Small intestine (tissue), 7 donors: ENCODE data around the gene GIMAP4. TPM values are rescaled to one million over a fixed set of nuclear protein-coding genes. Genes with fewer than 3 reads are reported as not detected.
"Not testable (repeated sequence)": the region's sequence is repeated elsewhere in the genome, so short reads cannot be mapped to it uniquely, and the experiment has no call there.

Experiments
- DNase-seq, 2 donors: peaks; one replicate each; pipeline versions ENCODE4 v3.0.0 to v3.0.0-alpha.2; 2013
- FAIRE-seq: peaks from 2 replicates; lab custom pipeline; 2012; peaks lifted over from hg19 to GRCh38; lab: Jason Lieb, UNC
- H3K27ac ChIP-seq, 3 donors: one replicate each; pipeline ENCODE4 v1.5.1; 2013; ENCODE audit warnings: low read length in 2 of 3, mild to moderate bottlenecking in 2 of 3, control low read depth in 1 of 3, inconsistent platforms in 1 of 3, low read depth in 1 of 3, moderate library complexity in 1 of 3
- H3K27me3 ChIP-seq, 3 donors: one replicate each; pipeline ENCODE4 v1.6.1; 2013; ENCODE audit warnings: low read length in 3 of 3, inconsistent platforms in 1 of 3; ENCODE audit not compliant: control insufficient read depth in 3 of 3, insufficient read depth in 3 of 3
- H3K36me3 ChIP-seq, 3 donors: one replicate each; pipeline ENCODE4 v1.6.1; 2013; ENCODE audit warnings: low read length in 3 of 3, inconsistent platforms in 1 of 3, low read depth in 1 of 3, mild to moderate bottlenecking in 1 of 3, moderate library complexity in 1 of 3; ENCODE audit not compliant: control insufficient read depth in 3 of 3, insufficient read depth in 2 of 3
- H3K4me1 ChIP-seq, 3 donors: one replicate each; pipeline ENCODE4 v1.6.1; 2013; ENCODE audit warnings: low read length in 2 of 3, inconsistent platforms in 1 of 3, low read depth in 1 of 3, mild to moderate bottlenecking in 1 of 3, moderate library complexity in 1 of 3; ENCODE audit not compliant: control insufficient read depth in 3 of 3, insufficient read depth in 2 of 3
- H3K4me3 ChIP-seq, 3 donors: one replicate each; pipeline ENCODE4 v1.5.1; 2013; ENCODE audit warnings: low read length in 3 of 3, control low read depth in 1 of 3, inconsistent platforms in 1 of 3, low read depth in 1 of 3, mild to moderate bottlenecking in 1 of 3, moderate library complexity in 1 of 3
- H3K9me3 ChIP-seq, 2 donors: one replicate each; pipeline ENCODE4 v1.6.1; 2013; ENCODE audit warnings: low read depth in 1 of 2, low read length in 1 of 2; ENCODE audit not compliant: control insufficient read depth in 2 of 2, insufficient read depth in 1 of 2
- whole genome bisulfite sequencing, 3 donors: extraction: QIAGEN DNeasy Blood & Tissue Kit; methylation state at CpG; one replicate each; pipeline ENCODE4 v1.1.7; 2013; 5-methylcytosine and 5-hydroxymethylcytosine counted together
- polyA plus RNA-seq, 4 donors: library from polyadenylated mRNA; stranded (reverse) in 3 of 4; unstranded in 1 of 4; fragments of 200-250 nt in 3 of 4; fragments of 120-200 nt in 1 of 4; gene quantifications; one replicate each; pipeline versions ENCODE4 v1.2.1 to v1.2.3, GENCODE V29; 2013
- donor health status: healthy with polysubstance abuse.
- donor health status: control.
- donor health status: control.
- donor health status: Bipolar disorder and iron deficiency.
- donor health status: healthy.

GIMAP4 gene
- polyA plus RNA-seq, 4 donors: 4.2 to 37.8 (median 15.7) TPM

DNA sequence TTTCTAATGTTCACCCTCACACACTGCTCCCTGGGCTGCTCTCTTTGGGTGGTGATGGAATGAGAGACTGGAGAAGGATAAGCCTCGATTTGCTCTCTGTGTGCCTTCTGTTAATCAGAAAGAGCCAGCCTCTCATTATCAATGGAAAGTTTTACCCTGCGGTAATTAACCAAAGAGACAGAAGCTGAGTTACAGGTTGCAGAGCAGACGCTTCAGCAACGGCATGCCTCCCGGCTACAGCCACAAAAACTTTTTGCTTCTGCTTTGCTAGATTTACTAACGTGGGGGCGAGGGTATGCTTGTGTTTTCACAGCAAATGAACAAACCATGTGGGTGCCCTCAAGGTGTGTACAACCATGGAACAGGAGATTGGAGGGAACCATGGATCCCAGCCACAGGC is 18.0 kb downstream of the GIMAP4 start:
- H3K9me3 ChIP-seq: no peaks in the 10 kb centered on the region
- H3K4me3 ChIP-seq: no peak overlapping the region
- H3K27ac ChIP-seq: no peak overlapping the region
- H3K27me3 ChIP-seq: no peaks in the 10 kb centered on the region
- no peaks in the 10 kb centered on the region for H3K36me3 ChIP-seq
- FAIRE-seq: no peak
- DNase-seq: no peak
- 77 to 80% (median 78%) methylated on average over 7 of the region's 7 CpGs for WGBS, 3 donors
- H3K4me1 ChIP-seq: no peaks in the 10 kb centered on the region

DNA sequence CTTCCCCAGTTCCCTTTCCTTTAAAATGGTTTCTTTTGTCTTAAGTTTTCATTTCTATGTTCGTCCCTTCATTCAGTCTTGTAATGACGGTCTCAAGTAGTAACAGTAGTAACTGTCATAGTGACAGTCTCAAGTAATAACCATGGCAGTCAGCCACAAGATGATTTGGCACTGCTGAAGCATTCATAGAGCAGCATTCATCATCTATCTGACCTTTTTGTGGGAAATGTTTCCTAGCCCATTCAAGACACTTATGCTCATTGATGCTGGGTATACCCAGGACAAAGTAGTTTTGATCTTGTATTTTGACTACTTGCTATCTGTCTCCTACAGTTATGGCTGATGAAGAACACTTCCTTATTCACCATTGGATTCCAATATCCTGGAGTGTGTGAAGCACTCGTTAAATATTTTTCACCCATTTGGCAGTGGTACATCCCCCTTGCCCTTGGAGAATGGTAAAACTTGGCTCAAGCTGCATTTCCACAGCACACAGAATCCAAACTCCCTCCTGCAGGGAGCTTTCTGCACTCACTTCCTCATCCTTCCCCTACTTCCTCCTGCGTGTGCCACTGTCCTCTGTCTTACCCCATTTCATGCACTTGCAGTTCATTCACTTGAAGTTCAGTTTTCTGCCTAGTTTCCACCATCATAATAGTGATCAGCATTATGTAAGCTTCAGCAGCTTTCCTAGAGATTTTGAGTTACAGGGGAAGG is 19.0 kb downstream of the GIMAP4 start:
- Histone ChIP-seq H3K27ac (peak overlapping the region in 1 of 3 donors; percentile 73), H3K4me1 (no peaks in the 10 kb centered on the region), H3K36me3 (no peaks in the 10 kb centered on the region), H3K9me3 (no peaks in the 10 kb centered on the region), H3K4me3 (no peak overlapping the region), H3K27me3 (no peaks in the 10 kb centered on the region)
- DNase-seq: peak in 1 of 2 donors; percentile 11
- 46 to 61% (median 55%) methylated on average over 4 of the region's 4 CpGs for WGBS, 3 donors
- no peak for FAIRE-seq

DNA sequence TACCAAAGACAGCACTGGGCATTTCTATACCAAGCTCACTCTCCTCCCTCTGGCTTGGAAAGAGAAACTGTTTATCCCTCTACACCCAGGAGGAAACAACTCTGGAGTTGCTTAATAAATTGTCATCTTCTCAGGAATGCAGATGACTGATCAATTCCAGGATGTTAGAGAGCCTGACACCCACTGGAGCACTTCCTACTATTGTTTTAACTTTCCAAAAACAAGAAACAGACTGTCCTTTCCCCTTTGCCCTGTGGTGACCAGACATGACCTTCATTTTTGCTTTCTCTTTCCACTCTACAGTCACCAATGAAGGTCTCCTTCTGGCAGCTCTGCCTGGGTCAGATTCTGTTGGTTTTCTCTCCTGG is 19.6 kb downstream of the GIMAP4 start:
- Histone ChIP-seq H3K4me3 (no peak overlapping the region), H3K27ac (peak overlapping the region in 1 of 3 donors; percentile 73), H3K27me3 (no peaks in the 10 kb centered on the region), H3K9me3 (no peaks in the 10 kb centered on the region), H3K4me1 (no peaks in the 10 kb centered on the region), H3K36me3 (no peaks in the 10 kb centered on the region)
- no peak for FAIRE-seq
- peak in 1 of 2 donors; percentile 12 for DNase-seq

DNA sequence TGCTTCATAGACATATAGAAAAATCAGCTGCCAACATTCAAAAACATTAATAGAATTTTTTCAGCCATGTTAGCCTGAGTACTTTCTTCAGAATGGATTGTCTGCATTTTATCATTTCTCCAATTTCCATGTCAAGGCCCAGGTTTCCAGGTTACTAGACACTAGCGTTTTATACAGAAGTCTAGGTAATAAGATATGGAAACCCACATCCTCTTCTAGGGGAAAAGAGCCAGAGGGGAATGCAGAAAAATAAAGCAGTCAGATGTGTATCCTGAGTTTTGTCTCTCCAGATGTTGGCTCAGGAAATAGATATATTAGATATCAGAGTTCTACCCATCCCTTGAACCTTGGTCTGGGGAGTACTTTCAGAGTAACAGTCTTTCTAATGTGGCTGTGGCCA is 20.4 kb downstream of the GIMAP4 start:
- H3K4me1 ChIP-seq: no peaks in the 10 kb centered on the region
- H3K36me3 ChIP-seq: no peaks in the 10 kb centered on the region
- WGBS, 3 donors: 64 to 90% (median 81%) methylated on average over 1 of the region's 1 CpG
- H3K27me3 ChIP-seq: no peaks in the 10 kb centered on the region
- H3K27ac ChIP-seq: peak overlapping the region in 1 of 3 donors; percentile 73
- no peak overlapping the region for H3K4me3 ChIP-seq
- no peaks in the 10 kb centered on the region for H3K9me3 ChIP-seq
- DNase-seq (no peak), FAIRE-seq (no peak)

DNA sequence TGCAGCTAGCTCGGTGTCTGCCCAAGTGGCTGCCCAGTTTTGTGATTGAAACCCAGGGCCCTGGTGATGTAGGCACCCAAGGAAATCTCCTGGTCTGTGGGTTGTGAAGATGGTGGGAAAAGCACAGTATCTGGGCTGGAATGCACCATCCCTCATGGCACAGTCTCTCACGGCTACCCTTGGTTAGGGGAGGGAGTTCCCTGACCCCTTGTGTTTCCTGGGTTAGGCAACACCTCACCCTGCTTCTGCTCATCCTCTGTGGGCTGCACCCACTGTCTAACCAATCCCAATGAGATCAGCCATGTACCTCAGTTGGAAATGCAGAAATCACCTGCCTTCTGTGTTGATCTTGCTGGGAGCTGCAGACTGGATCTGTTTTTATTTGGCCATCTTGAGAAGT is 27.6 kb downstream of the GIMAP4 start:
- 56 to 83% (median 69%) methylated on average over 2 of the region's 2 CpGs for WGBS, 3 donors
- no peaks in the 10 kb centered on the region for H3K27me3 ChIP-seq
- peaks cover 0 to 19% of the 10 kb centered on the region in 2 donors for H3K9me3 ChIP-seq
- no peak for FAIRE-seq
- H3K4me3 ChIP-seq: no peak overlapping the region
- no peaks in the 10 kb centered on the region for H3K36me3 ChIP-seq
- no peaks in the 10 kb centered on the region for H3K4me1 ChIP-seq
- H3K27ac ChIP-seq: no peak overlapping the region
- DNase-seq: no peak

DNA sequence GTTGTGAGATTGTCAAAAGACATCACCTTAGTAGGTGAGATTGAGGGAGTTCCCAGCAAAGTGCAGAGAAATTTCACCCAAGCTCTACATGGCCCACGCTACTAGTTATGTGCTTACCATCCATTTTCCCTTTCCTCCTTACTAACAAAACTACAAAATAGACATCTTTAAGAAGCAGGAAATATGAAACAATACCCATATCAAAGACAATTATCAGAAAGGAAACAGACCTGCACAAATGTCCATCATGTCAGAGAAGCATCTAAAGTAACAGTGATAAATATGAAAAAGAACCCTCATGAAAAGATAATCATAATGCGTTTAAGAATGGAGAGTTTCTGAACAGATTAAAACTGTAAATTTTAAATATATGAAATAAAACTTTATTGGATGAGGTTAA is 28.2 kb downstream of the GIMAP4 start:
- no peak overlapping the region for H3K27ac ChIP-seq
- H3K27me3 ChIP-seq: no peaks in the 10 kb centered on the region
- no peaks in the 10 kb centered on the region for H3K36me3 ChIP-seq
- H3K9me3 ChIP-seq: peaks cover 0 to 19% of the 10 kb centered on the region in 2 donors
- 82 to 89% (median 85%) methylated on average over 2 of the region's 2 CpGs for WGBS, 3 donors
- FAIRE-seq (no peak), DNase-seq (no peak)
- no peaks in the 10 kb centered on the region for H3K4me1 ChIP-seq
- no peak overlapping the region for H3K4me3 ChIP-seq

DNA sequence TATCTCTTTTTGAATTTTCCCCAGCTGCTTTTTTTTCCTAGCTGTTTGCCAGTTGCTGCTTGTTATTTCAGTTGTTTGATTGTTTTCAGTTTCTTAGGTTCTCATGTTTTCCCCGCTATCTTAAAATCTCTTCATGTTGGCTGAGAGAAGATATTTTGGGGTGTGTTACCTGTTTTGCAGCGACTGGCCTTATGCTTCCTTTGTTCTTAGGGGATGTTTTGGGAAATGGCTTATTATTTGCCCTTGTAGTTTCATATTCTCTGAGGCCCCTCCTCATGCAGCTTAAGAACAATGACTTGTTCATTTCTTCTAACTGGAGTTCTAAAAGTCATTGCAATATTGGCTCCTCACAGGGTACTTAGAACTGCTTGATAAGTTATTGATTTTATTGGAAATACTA is 36.4 kb downstream of the GIMAP4 start:
- FAIRE-seq, H3K9me3 ChIP-seq, H3K27ac ChIP-seq, H3K27me3 ChIP-seq, DNase-seq, H3K4me3 ChIP-seq, H3K36me3 ChIP-seq, H3K4me1 ChIP-seq: not testable (repeated sequence)
- WGBS, 3 donors: 65 to 74% (median 71%) methylated on average over 2 of the region's 2 CpGs

DNA sequence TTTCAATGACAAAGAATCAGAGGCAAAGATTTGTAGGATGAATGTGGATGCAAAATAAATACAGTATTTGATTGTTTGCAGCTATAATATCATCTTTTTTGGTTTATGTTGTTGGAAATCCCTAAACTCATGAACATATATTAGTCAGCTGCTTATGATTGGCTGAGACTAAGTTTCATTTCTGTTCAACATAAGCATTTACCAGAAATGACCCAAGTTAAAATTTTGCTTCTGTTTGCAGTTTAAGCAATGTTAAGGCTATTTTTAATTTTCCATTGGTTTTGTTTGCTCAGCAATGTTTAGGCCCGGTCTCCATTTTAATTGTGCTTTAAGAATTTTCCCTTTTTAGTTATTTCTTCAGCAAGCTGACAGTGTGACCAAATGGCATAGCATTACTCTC is 43.0 kb downstream of the GIMAP4 start:
- Histone ChIP-seq H3K36me3 (no peaks in the 10 kb centered on the region), H3K4me1 (no peaks in the 10 kb centered on the region), H3K4me3 (no peak overlapping the region), H3K9me3 (no peaks in the 10 kb centered on the region), H3K27me3 (no peaks in the 10 kb centered on the region), H3K27ac (no peak overlapping the region)
- DNase-seq: no peak
- no peak for FAIRE-seq
- 57 to 77% (median 62%) methylated on average over 1 of the region's 1 CpG for WGBS, 3 donors

DNA sequence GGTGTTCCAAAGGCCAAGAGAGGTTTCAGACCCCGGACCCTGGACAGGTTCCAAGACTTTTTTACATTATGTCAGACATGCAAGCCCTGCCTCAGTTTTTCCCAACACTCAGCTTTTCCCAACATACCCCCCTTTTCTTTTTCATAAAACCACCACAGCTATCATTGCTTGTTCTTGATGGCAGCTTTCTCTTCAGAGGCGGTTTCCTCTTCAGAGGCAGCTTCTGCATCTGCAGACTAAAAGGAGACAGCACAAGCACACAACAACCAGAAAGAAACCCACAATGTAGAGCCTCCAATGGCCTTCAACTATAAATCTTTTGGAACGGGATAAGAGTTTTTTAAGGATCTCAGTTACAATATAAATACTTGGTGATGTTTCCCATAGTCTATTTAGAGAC is 45.7 kb downstream of the GIMAP4 start:
- DNase-seq (no peak), FAIRE-seq (no peak)
- Histone ChIP-seq H3K36me3 (no peaks in the 10 kb centered on the region), H3K27ac (no peak overlapping the region), H3K27me3 (no peaks in the 10 kb centered on the region), H3K4me3 (no peak overlapping the region), H3K4me1 (no peaks in the 10 kb centered on the region), H3K9me3 (no peaks in the 10 kb centered on the region)
- 57 to 78% (median 76%) methylated on average over 3 of the region's 3 CpGs for WGBS, 3 donors
